Naive thymus-derived CD8-positive, alpha-beta T cell (primary cell): ENCODE data around the gene OR52J3. TPM values are rescaled to one million over a fixed set of nuclear protein-coding genes. Genes with fewer than 3 reads are reported as not detected.

Experiments
- ATAC-seq, 2 donors: fragments of 150-1000 bp; cut with Tn5 transposase in 1 of 2; sonication (Bioruptor Pico), chemical (Tn5 transposase) in 1 of 2; 1 replicate in 1 of 2; 2 replicates in 1 of 2; pipeline ENCODE4 v1.10.0; 2021; ENCODE audit warnings: mild to moderate bottlenecking in 2 of 2, moderate library complexity in 2 of 2
- POLR2A ChIA-PET: fragments of 350-600 bp; sonication (Branson Sonifier 250); formaldehyde crosslinking; loops from one replicate; lab custom pipeline; 2021; ENCODE audit warnings: antibody characterized with exemption; lab: Charles Lee
- DNase-seq, 10 donors: peaks; one replicate each; pipeline versions ENCODE4 v3.0.0 to v3.0.0-alpha.2; 2020 to 2022
- H3K27ac Mint-ChIP-seq, 10 donors: one replicate each; pipeline ENCODE4 v1.8.0; 2020 to 2022; ENCODE audit warnings: mild to moderate bottlenecking in 10 of 10, mixed read lengths in 10 of 10, moderate library complexity in 4 of 10, inconsistent platforms in 1 of 10
- H3K27me3 Mint-ChIP-seq, 5 donors: one replicate each; pipeline ENCODE4 v1.8.0; 2021 to 2022; ENCODE audit warnings: mixed read lengths in 5 of 5
- H3K36me3 Mint-ChIP-seq, 3 donors: one replicate each; pipeline ENCODE4 v1.8.0; 2020 to 2022; ENCODE audit warnings: mixed read lengths in 3 of 3, mild to moderate bottlenecking in 2 of 3, inconsistent platforms in 1 of 3
- H3K4me1 Mint-ChIP-seq, 4 donors: one replicate each; pipeline ENCODE4 v1.8.0; 2021 to 2022; ENCODE audit warnings: mixed read lengths in 4 of 4
- H3K4me3 Mint-ChIP-seq, 10 donors: one replicate each; pipeline ENCODE4 v1.8.0; 2020 to 2022; ENCODE audit warnings: mild to moderate bottlenecking in 10 of 10, mixed read lengths in 10 of 10, moderate library complexity in 6 of 10, inconsistent platforms in 1 of 10
- H3K9me3 Mint-ChIP-seq, 9 donors: one replicate each; pipeline ENCODE4 v1.8.0; 2020 to 2022; ENCODE audit warnings: mixed read lengths in 9 of 9, mild to moderate bottlenecking in 3 of 9, inconsistent platforms in 1 of 9, moderate library complexity in 1 of 9
- polyA plus RNA-seq, 3 donors: library from polyadenylated mRNA; unstranded; fragments of 300-500 nt; fragmentation: Illumina TruSeq; gene quantifications; one replicate each; pipeline ENCODE4 v1.2.3, GENCODE V29; 2021
- total RNA-seq, 8 experiments: library from RNA in 2 of 8; stranded (reverse) in 2 of 8; gene quantifications; one replicate each; pipeline ENCODE4 v1.2.3 and lab custom pipeline; 2021 to 2026

The OR52J3 gene
- total RNA-seq (not detected), polyA plus RNA-seq (not detected), total RNA-seq (lab: John Stamatoyannopoulos, UW) (0 reads per million in 6 experiments)

DNA sequence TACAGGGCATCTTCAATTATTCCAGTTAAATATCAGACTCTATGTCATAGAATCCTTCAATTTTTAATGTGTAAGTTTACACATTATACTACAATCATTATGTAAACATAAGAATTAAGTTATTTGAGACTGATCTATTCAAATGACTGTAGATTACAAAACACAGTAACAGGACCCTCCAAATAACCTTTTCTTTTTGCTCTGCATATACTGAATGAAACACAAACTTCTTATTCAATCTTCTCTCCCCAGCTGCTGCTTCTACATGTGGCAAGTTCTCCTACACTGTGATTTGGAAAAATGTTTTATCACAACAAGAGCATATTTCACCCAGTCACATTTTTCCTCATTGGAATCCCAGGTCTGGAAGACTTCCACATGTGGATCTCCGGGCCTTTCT lies at the start of gene OR52J3:
OR52J3 (plus strand) TSS at position 301 of the 400 bp plus-strand sequence; CDS start at position 301, 0 bp downstream.
- Mint-ChIP-seq H3K9me3 (peaks cover 0 to 13% (median 0%) of the 10 kb centered on the region in 9 donors), H3K4me1 (no peaks in the 10 kb centered on the region), H3K36me3 (no peaks in the 10 kb centered on the region), H3K27me3 (peaks cover 0 to 4% (median under 1%) of the 10 kb centered on the region in 5 donors), H3K4me3 (no peak within 1 kb of the TSS), H3K27ac (no peak within 1 kb of the TSS)
- ATAC-seq (no peak), DNase-seq (no peak)
- POLR2A ChIA-PET, result no interaction called here

DNA sequence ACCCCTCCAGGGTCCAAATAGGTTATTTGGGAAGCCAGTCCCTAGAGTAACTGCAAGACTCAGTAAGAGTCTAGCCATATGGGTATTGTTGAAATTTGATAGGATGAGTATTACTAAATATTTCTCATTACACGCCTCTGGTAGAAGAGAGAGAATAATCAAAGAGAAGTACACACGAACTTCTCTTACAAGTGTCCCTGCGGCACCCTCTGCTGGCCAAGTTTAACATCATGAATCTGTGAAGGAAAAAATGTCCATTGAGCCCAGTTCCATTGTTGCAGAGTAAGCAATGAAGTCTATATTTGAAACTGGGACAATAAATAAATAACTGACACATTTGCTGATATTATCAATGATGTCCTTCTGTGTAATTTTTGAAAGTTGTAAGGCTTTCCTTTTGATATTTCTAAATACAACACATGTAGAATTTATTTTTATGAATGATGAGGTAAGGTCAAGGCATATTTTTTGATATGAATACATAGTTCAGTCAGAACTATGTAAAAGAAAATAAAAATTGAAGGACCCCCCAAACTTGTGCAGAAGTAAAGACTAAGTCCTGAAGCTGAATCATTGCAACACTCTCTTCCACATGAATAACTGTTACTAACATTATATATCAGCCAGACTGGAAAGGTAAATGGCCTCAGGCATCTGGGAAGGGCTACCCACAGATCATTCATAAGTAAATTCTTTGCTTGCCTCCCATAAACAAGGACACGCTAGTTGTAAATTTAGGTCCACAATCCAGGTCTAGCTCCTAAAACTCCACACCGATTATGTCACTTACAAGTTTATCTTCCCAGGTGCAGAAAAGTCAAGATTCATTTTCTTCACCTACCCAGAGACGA lies 41.7 kb upstream of the OR52J3 start:
- Mint-ChIP-seq H3K4me3 (no peak overlapping the region), H3K4me1 (no peaks in the 10 kb centered on the region), H3K27ac (no peak overlapping the region), H3K27me3 (peaks cover 3 to 33% (median 8%) of the 10 kb centered on the region in 5 donors), H3K9me3 (peaks cover 0 to 2% (median 0%) of the 10 kb centered on the region in 9 donors), H3K36me3 (no peaks in the 10 kb centered on the region)
- ATAC-seq (no peak), DNase-seq (peak in 1 of 10 donors; percentile 2)
- POLR2A ChIA-PET, result no interaction called here

DNA sequence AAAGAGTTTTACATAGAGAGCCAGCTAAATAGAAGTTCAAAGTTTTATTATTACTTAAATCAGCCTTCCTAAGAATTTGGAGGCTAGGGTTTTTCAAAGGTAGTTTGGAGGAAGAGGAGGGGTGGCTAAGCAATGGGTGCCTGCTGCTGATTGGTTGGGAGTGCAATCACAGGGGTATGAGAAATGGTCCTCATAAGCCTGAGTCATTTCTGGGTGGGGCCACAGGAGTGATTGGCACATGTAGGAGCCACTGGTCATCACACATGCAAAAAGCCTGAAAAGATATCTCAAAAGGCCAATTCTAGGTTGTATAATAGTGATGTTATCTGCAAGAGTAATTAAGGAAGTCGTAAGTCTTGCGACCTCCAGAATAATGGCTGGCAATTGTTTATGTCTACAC lies 38.8 kb upstream of the OR52J3 start:
- Mint-ChIP-seq H3K27ac (no peak overlapping the region), H3K36me3 (no peaks in the 10 kb centered on the region), H3K4me1 (no peaks in the 10 kb centered on the region), H3K27me3 (peaks cover 3 to 22% (median 4%) of the 10 kb centered on the region in 5 donors), H3K4me3 (no peak overlapping the region), H3K9me3 (peaks cover 0 to 2% (median 0%) of the 10 kb centered on the region in 9 donors)
- ATAC-seq (no peak), DNase-seq (no peak)
- POLR2A ChIA-PET, result no interaction called here

DNA sequence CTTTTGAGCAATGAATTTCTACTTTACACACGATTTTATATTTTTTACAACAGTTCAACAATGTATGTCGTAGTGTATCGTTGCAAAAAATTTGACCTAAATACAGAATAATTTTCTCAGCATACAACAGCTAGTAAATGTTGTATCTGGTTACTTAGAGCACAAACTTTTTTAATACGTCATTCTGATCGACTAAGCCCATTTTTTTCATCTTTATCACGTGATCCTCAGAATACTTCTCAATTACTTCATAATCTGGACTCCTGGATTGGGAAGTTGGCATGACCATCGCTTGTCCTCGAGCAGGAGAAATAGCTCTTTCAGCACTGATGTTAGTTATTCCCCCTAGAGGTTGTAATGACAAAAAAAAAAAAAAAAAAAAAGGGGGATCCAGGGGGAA lies 35.1 kb upstream of the OR52J3 start:
- Mint-ChIP-seq H3K36me3 (peaks cover 0 to 2% (median 0%) of the 10 kb centered on the region in 3 donors), H3K4me3 (no peak overlapping the region), H3K27ac (no peak overlapping the region), H3K27me3 (peaks cover 0 to 6% (median 0%) of the 10 kb centered on the region in 5 donors), H3K4me1 (no peaks in the 10 kb centered on the region), H3K9me3 (peaks cover 0 to 2% (median 0%) of the 10 kb centered on the region in 9 donors)
- DNase-seq, result no peak
- ATAC-seq, result no peak
- POLR2A ChIA-PET, result no interaction called here

DNA sequence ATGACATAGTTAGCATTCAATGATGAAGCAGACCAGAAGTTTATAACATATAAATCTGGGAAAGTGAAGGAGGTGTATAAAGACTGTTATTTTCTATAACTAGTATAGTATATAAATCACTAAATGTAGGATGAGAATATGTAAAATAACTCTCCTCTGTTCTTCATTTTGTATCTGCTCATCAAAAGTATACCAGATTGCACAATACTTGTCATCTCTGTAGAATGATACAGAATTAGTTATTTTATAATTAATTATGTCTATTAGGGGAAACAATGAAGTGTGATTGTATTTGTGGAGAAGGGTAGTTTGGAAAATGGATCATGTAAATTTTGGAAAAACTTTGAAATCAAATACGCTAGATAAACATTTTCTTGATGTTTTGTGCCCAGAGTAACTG lies 33.3 kb upstream of the OR52J3 start:
- no peak overlapping the region for H3K4me3 Mint-ChIP-seq
- POLR2A ChIA-PET, result no interaction called here
- H3K27me3 Mint-ChIP-seq, result peaks cover 0 to 6% (median 0%) of the 10 kb centered on the region in 5 donors
- H3K27ac Mint-ChIP-seq, result no peak overlapping the region
- peaks cover 0 to 2% (median 0%) of the 10 kb centered on the region in 3 donors for H3K36me3 Mint-ChIP-seq
- no peak for ATAC-seq
- no peaks in the 10 kb centered on the region for H3K4me1 Mint-ChIP-seq
- DNase-seq, result no peak
- H3K9me3 Mint-ChIP-seq, result no peaks in the 10 kb centered on the region

DNA sequence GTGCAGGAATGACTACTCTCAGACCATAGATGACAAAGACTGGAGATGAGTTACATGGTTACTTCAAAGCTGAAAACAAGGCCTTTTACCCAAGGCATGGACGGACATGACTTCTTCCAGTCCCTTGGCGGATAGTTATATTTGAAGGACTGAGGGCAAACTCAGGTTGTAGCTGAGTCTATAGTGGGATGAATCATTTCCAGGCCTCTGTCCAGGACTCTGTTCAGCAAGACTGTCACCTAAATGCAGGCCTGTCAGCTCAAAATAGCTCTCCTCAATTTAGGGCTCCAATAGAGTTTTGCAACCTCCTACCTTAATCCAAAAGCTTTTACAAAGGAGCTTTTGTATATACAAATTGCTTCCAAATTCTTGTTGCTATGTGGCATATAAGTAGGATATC lies 24.3 kb upstream of the OR52J3 start:
- Mint-ChIP-seq H3K4me1 (no peaks in the 10 kb centered on the region), H3K36me3 (peaks cover 0 to 28% (median 4%) of the 10 kb centered on the region in 3 donors), H3K4me3 (no peak overlapping the region), H3K9me3 (peaks cover 17 to 54% (median 21%) of the 10 kb centered on the region in 9 donors), H3K27me3 (peaks cover 0 to 12% (median 5%) of the 10 kb centered on the region in 5 donors), H3K27ac (no peak overlapping the region)
- POLR2A ChIA-PET, result no interaction called here
- no peak for DNase-seq
- ATAC-seq, result no peak

DNA sequence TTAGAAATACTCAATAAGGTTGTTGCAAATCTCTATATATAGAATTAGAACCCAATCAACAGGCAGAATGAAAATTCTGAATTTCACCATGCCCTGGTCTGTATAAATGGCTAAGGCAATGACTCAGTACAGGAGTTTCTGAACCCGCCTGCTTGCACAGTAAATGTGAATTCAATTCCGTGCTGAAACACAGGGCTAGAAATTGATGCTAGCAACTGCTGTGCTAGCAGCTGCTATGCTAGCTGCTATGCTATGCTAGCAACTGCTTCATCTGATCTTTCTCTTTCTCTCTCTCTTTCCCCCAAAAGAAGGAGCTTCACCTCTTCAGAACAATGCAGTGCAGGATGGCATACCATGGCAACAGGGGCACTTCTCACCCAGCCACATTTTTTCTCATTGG lies 9.7 kb upstream of the OR52J3 start:
- Mint-ChIP-seq H3K4me1 (no peaks in the 10 kb centered on the region), H3K27me3 (peaks cover 0 to 6% (median 0%) of the 10 kb centered on the region in 5 donors), H3K4me3 (no peak overlapping the region), H3K27ac (no peak overlapping the region), H3K9me3 (peaks cover 0 to 2% (median 0%) of the 10 kb centered on the region in 9 donors), H3K36me3 (no peaks in the 10 kb centered on the region)
- POLR2A ChIA-PET, result no interaction called here
- DNase-seq (no peak), ATAC-seq (no peak)

DNA sequence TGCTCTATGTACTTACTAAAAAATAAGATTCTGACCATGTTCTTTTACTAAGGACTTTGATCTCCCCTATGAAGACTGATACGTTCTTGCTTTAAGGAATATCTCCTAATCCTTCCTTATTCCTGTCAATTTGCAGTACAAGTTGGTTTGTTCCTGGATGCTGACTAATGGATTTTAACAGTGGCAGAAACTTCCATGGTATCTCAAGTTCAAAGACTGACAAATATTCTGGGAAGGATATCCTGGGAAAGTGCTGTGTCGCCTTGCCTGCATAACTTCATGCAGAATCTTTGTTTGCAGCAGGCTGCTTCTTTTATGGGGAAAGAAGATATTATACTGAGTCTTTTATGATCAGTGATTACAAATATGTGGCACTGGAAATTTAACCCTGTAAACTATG lies 8.4 kb upstream of the OR52J3 start:
- Mint-ChIP-seq H3K9me3 (peaks cover 0 to 5% (median 0%) of the 10 kb centered on the region in 9 donors), H3K27ac (no peak overlapping the region), H3K4me1 (no peaks in the 10 kb centered on the region), H3K4me3 (no peak overlapping the region), H3K36me3 (no peaks in the 10 kb centered on the region), H3K27me3 (peaks cover 0 to 7% (median 3%) of the 10 kb centered on the region in 5 donors)
- ATAC-seq (no peak), DNase-seq (no peak)
- POLR2A ChIA-PET, result no interaction called here

DNA sequence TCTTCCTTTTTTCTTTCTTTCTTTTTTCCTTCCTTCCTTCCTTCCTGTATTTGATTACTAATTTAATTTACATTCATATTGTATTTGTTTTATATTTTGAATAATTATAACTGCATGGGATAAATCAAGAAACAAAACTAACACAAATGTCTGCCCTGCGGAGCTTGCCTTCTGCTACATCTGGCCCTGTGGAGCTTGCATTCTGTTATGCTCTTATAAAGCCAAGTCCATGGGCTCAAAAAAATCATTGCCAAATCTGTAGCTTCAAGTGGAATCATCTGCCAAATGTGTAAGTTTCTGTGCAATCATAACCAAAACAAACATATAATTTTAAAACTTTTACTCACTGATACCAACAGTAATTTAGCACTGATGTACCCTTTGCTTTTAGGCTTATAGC lies 8.0 kb upstream of the OR52J3 start:
- H3K4me1 Mint-ChIP-seq, result no peaks in the 10 kb centered on the region
- H3K27me3 Mint-ChIP-seq, result peaks cover 0 to 7% (median 3%) of the 10 kb centered on the region in 5 donors
- DNase-seq (no peak), ATAC-seq (no peak)
- POLR2A ChIA-PET, result no interaction called here
- no peaks in the 10 kb centered on the region for H3K36me3 Mint-ChIP-seq
- H3K4me3 Mint-ChIP-seq, result no peak overlapping the region
- no peak overlapping the region for H3K27ac Mint-ChIP-seq
- H3K9me3 Mint-ChIP-seq, result peaks cover 0 to 5% (median 0%) of the 10 kb centered on the region in 9 donors

DNA sequence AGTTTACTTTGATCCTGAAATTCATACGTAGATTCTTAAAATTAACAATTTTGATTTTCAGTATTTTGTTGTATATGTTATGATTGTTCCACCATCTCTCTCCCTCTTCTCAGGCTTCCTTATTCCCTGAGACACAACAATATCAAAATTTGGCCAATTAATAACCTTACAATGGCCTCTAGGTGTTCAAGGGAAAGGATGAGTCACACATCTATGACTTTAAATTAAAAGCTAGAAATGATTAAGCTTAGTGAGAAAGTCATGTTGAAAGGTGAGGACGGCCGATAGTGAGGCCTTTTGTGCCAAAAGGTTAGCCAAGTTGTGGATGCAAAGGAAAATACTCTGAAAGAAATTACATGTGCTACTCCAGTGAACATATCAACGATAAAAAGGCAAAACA lies 5.5 kb upstream of the OR52J3 start:
- DNase-seq, result no peak
- no peak overlapping the region for H3K4me3 Mint-ChIP-seq
- POLR2A ChIA-PET, result no interaction called here

DNA sequence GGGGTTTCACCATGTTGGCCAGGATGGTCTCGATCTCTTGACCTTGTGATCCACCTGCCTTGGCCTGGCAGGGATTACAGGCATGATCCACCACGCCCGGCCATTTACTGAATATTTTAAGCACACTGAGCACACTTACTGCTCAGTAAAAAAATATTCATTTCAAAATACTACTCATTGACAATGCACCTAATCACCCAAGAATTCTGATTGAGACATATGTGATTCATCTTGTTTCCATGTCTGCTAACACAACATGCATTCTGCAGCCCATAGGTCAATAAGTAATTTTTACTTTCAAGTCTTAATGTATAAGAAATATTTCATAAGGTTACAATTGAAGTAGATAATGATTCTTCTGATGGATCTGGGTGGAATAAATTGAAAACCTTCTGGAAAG lies 4.2 kb upstream of the OR52J3 start:
- POLR2A ChIA-PET, result no interaction called here
- no peaks in the 10 kb centered on the region for H3K4me1 Mint-ChIP-seq
- H3K27me3 Mint-ChIP-seq, result peaks cover 0 to 7% (median 3%) of the 10 kb centered on the region in 5 donors
- H3K4me3 Mint-ChIP-seq, result no peak overlapping the region
- H3K36me3 Mint-ChIP-seq, result no peaks in the 10 kb centered on the region
- DNase-seq (no peak), ATAC-seq (no peak)
- H3K27ac Mint-ChIP-seq, result no peak overlapping the region
- peaks cover 0 to 5% (median 0%) of the 10 kb centered on the region in 9 donors for H3K9me3 Mint-ChIP-seq

More for the DNA sequence above, 5.5 kb upstream of the OR52J3 start:
- H3K36me3 Mint-ChIP-seq, result no peaks in the 10 kb centered on the region
- H3K27ac Mint-ChIP-seq, result no peak overlapping the region
- no peaks in the 10 kb centered on the region for H3K4me1 Mint-ChIP-seq
- H3K9me3 Mint-ChIP-seq, result peaks cover 0 to 3% (median 0%) of the 10 kb centered on the region in 9 donors
- no peak for ATAC-seq
- peaks cover 0 to 7% (median 3%) of the 10 kb centered on the region in 5 donors for H3K27me3 Mint-ChIP-seq

DNA sequence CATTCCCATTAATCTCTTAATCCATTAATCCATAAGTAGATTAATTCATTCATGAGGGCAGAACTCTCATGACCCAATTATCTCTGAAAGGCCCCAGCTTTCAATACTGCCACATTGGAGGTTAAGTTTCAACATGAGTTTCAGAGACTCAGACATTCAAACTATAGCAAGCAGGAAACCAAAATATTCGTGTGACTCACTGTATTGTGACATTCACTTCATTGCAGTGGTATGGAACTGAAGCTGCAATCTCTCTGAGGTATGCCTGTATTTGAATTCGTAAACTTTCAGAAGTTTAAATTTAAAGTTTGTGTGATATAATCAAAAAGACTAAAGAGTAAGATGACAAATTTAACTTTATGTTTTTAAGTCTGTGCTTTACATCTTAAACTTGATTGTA lies 2.9 kb upstream of the OR52J3 start:
- H3K4me3 Mint-ChIP-seq, result no peak overlapping the region

DNA sequence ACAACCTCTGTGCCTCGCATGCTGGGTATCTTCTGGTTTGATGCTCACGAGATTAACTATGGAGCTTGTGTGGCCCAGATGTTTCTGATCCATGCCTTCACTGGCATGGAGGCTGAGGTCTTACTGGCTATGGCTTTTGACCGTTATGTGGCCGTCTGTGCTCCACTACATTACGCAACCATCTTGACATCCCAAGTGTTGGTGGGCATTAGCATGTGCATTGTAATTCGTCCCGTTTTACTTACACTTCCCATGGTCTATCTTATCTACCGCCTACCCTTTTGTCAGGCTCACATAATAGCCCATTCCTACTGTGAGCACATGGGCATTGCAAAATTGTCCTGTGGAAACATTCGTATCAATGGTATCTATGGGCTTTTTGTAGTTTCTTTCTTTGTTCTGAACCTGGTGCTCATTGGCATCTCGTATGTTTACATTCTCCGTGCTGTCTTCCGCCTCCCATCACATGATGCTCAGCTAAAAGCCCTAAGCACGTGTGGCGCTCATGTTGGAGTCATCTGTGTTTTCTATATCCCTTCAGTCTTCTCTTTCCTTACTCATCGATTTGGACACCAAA lies 516 bp downstream of the OR52J3 start:
- no peak overlapping the region for H3K27ac Mint-ChIP-seq

More for the DNA sequence above, 2.9 kb upstream of the OR52J3 start:
- no peaks in the 10 kb centered on the region for H3K36me3 Mint-ChIP-seq
- H3K9me3 Mint-ChIP-seq, result peaks cover 0 to 13% (median 0%) of the 10 kb centered on the region in 9 donors
- DNase-seq (no peak), ATAC-seq (no peak)
- H3K4me1 Mint-ChIP-seq, result no peaks in the 10 kb centered on the region
- peaks cover 0 to 7% (median 3%) of the 10 kb centered on the region in 5 donors for H3K27me3 Mint-ChIP-seq
- POLR2A ChIA-PET, result no interaction called here
- H3K27ac Mint-ChIP-seq, result no peak overlapping the region

More for the DNA sequence above, 516 bp downstream of the OR52J3 start:
- no peak overlapping the region for H3K4me3 Mint-ChIP-seq
- ATAC-seq, result no peak
- no peak for DNase-seq
- H3K4me1 Mint-ChIP-seq, result no peaks in the 10 kb centered on the region
- peaks cover 0 to 3% (median 0%) of the 10 kb centered on the region in 5 donors for H3K27me3 Mint-ChIP-seq
- H3K36me3 Mint-ChIP-seq, result no peaks in the 10 kb centered on the region
- POLR2A ChIA-PET, result no interaction called here
- peaks cover 0 to 13% (median 0%) of the 10 kb centered on the region in 9 donors for H3K9me3 Mint-ChIP-seq
